Breast epithelium (tissue), 3 donors: ENCODE results near the gene GEN1.

Source experiments
- POLR2A ChIP-seq: fragments of 450-650 bp; IDR thresholded peaks from one replicate; pipeline ENCODE4 v1.6.1; 2016; ENCODE audit warnings: antibody characterized with exemption, mild to moderate bottlenecking, moderate library complexity
- TF ChIP-seq, protein P1 (sequence below), 3 donors: fragments of 450-650 bp; IDR thresholded peaks; one replicate each; pipeline ENCODE4 v1.5.1; 2016 to 2017; ENCODE audit warnings: antibody characterized with exemption in 3 of 3, mild to moderate bottlenecking in 3 of 3, moderate library complexity in 3 of 3

- TF ChIP-seq, protein P1, sequence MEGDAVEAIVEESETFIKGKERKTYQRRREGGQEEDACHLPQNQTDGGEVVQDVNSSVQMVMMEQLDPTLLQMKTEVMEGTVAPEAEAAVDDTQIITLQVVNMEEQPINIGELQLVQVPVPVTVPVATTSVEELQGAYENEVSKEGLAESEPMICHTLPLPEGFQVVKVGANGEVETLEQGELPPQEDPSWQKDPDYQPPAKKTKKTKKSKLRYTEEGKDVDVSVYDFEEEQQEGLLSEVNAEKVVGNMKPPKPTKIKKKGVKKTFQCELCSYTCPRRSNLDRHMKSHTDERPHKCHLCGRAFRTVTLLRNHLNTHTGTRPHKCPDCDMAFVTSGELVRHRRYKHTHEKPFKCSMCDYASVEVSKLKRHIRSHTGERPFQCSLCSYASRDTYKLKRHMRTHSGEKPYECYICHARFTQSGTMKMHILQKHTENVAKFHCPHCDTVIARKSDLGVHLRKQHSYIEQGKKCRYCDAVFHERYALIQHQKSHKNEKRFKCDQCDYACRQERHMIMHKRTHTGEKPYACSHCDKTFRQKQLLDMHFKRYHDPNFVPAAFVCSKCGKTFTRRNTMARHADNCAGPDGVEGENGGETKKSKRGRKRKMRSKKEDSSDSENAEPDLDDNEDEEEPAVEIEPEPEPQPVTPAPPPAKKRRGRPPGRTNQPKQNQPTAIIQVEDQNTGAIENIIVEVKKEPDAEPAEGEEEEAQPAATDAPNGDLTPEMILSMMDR (IDR thresholded peaks at IDR 0.05) = no peak
- no peak for TF ChIP-seq POLR2A
Observed at GRCh38 chr2:17818235-17818815, 64.4 kb downstream of the GEN1 start.
